ENCODE measurements around the gene CENPC. TPM values are rescaled to one million over a fixed set of nuclear protein-coding genes. Genes with fewer than 3 reads are reported as not detected.
"Not testable (repeated sequence)": the region's sequence is repeated elsewhere in the genome, so short reads cannot be mapped to it uniquely, and the experiment has no call there.

CENPC gene
- total RNA-seq, 1 donor from 2014 or later, result 32.1 TPM

DNA sequence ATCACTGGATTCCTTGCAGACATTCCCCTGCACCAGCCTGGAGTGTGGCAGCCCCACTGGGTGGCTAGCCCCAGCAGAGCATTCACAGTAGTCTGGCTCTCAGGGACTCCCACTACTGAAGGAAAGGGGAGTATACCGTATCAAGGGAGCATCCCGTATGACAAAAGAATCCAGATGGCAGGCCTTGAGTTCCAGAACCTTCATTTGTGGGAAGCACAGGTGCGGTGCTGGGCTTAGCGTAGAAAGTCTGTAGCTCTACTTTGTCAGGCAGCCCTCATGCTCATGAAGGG is 79.6 kb downstream of the CENPC start:
- Mint-ChIP-seq H3K36me3 (ENCODE audit: unreplicated experiment) (no peaks in the 10 kb centered on the region), H3K4me3 (ENCODE audit: unreplicated experiment) (no peak overlapping the region), H3K4me1 (ENCODE audit: low read depth, unreplicated experiment) (peaks cover 14% of the 10 kb centered on the region), H3K9me3 (ENCODE audit: unreplicated experiment) (peaks cover 4% of the 10 kb centered on the region), H3K27ac (ENCODE audit: unreplicated experiment) (no peak overlapping the region), H3K27me3 (ENCODE audit: unreplicated experiment) (peaks cover 4% of the 10 kb centered on the region)
- TF ChIP-seq, protein P1, sequence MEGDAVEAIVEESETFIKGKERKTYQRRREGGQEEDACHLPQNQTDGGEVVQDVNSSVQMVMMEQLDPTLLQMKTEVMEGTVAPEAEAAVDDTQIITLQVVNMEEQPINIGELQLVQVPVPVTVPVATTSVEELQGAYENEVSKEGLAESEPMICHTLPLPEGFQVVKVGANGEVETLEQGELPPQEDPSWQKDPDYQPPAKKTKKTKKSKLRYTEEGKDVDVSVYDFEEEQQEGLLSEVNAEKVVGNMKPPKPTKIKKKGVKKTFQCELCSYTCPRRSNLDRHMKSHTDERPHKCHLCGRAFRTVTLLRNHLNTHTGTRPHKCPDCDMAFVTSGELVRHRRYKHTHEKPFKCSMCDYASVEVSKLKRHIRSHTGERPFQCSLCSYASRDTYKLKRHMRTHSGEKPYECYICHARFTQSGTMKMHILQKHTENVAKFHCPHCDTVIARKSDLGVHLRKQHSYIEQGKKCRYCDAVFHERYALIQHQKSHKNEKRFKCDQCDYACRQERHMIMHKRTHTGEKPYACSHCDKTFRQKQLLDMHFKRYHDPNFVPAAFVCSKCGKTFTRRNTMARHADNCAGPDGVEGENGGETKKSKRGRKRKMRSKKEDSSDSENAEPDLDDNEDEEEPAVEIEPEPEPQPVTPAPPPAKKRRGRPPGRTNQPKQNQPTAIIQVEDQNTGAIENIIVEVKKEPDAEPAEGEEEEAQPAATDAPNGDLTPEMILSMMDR (IDR thresholded peaks at IDR 0.05; ENCODE audit: partially characterized antibody, unreplicated experiment), result no peak
- no peak for DNase-seq

DNA sequence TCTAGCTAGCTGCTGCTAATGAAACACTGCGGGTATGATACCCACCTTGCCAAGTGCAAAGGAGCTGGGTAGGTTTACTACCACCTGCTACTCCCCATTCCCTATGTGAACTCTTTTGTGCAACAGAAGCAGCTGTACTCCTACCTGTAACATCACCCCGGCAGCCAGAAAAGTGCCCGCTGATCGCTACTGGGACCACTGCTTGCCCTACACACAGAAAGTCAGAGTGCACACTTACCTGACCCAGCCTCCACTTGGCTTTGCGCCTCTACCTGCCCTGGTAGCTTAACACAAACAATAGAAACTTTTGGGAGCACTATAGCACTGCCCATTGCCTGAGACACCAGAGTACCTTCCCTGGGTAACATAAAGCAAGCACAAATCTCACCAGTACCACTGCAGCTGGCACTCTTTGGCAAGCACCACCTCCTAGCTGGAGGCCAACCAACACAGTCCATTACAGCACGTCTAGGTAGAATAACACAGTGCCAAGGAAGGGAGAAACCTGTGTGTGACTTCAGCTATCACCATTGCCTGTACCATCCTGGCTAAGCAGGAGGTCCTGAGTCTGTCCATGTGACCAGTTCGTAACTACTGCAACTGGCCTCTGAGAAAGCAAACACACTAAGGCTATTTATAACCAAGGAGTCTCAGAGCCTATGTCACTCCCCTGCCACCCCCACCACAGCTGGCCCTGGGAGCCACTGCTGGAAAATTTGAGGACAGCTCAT is 80.1 kb downstream of the CENPC start:
- peaks cover 4% of the 10 kb centered on the region for H3K9me3 Mint-ChIP-seq (ENCODE audit: unreplicated experiment)
- no peak overlapping the region for H3K4me3 Mint-ChIP-seq (ENCODE audit: unreplicated experiment)
- no peak for DNase-seq
- peaks cover 14% of the 10 kb centered on the region for H3K4me1 Mint-ChIP-seq (ENCODE audit: low read depth, unreplicated experiment)
- H3K36me3 Mint-ChIP-seq (ENCODE audit: unreplicated experiment), result no peaks in the 10 kb centered on the region
- H3K27me3 Mint-ChIP-seq (ENCODE audit: unreplicated experiment), result peaks cover 4% of the 10 kb centered on the region
- no peak overlapping the region for H3K27ac Mint-ChIP-seq (ENCODE audit: unreplicated experiment)
- TF ChIP-seq, protein P1 (IDR thresholded peaks at IDR 0.05; ENCODE audit: partially characterized antibody, unreplicated experiment), result no peak

DNA sequence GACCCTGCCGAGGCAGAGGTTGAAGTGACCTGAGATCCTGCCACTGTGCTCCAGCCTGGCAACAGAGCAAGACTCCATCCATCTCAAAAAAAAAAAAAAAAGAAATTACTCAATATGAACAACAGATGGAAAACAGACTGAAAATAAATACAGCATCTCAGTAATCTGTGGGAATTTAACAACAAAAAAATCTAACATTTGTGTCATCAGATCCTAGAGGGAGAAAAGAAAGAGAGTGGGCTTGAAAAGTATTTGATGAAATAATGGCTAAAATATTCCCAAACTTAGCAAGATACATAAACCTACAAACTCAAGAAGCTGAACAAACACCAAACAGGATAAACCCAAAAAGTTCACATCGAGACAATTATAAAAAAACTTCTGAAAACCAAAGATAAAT is 84.7 kb downstream of the CENPC start:
- Mint-ChIP-seq H3K9me3 (ENCODE audit: unreplicated experiment) (peaks cover 4% of the 10 kb centered on the region), H3K27ac (ENCODE audit: unreplicated experiment) (no peak overlapping the region), H3K4me3 (ENCODE audit: unreplicated experiment) (no peak overlapping the region), H3K4me1 (ENCODE audit: low read depth, unreplicated experiment) (peaks cover 15% of the 10 kb centered on the region), H3K36me3 (ENCODE audit: unreplicated experiment) (no peaks in the 10 kb centered on the region), H3K27me3 (ENCODE audit: unreplicated experiment) (peaks cover 2% of the 10 kb centered on the region)
- no peak for DNase-seq
- TF ChIP-seq, protein P1 (IDR thresholded peaks at IDR 0.05; ENCODE audit: partially characterized antibody, unreplicated experiment), result no peak

DNA sequence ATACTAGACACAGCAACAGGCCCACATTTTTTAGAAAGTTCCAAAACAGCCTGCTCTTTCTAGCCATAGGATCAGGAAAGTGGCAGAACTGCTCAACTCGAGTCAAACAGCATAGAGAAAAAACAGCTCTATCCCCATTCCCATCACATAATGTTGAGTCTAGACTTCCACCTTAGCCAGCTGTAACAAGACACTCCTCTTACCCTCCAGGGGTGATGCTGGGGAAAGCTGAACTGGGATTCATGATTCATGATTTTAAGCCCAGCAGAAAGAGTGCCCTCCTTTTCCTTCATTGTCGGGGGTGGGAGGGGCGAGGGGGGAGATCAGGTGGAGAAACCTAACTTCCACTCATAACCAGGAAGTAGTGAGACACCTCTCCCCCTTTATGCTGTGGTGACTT is 86.1 kb downstream of the CENPC start:
- Mint-ChIP-seq H3K9me3 (ENCODE audit: unreplicated experiment) (peaks cover 4% of the 10 kb centered on the region), H3K4me3 (ENCODE audit: unreplicated experiment) (no peak overlapping the region), H3K27me3 (ENCODE audit: unreplicated experiment) (no peaks in the 10 kb centered on the region), H3K4me1 (ENCODE audit: low read depth, unreplicated experiment) (peaks cover 14% of the 10 kb centered on the region), H3K36me3 (ENCODE audit: unreplicated experiment) (no peaks in the 10 kb centered on the region), H3K27ac (ENCODE audit: unreplicated experiment) (no peak overlapping the region)
- DNase-seq, result no peak
- TF ChIP-seq, protein P1 (IDR thresholded peaks at IDR 0.05; ENCODE audit: partially characterized antibody, unreplicated experiment), result no peak

DNA sequence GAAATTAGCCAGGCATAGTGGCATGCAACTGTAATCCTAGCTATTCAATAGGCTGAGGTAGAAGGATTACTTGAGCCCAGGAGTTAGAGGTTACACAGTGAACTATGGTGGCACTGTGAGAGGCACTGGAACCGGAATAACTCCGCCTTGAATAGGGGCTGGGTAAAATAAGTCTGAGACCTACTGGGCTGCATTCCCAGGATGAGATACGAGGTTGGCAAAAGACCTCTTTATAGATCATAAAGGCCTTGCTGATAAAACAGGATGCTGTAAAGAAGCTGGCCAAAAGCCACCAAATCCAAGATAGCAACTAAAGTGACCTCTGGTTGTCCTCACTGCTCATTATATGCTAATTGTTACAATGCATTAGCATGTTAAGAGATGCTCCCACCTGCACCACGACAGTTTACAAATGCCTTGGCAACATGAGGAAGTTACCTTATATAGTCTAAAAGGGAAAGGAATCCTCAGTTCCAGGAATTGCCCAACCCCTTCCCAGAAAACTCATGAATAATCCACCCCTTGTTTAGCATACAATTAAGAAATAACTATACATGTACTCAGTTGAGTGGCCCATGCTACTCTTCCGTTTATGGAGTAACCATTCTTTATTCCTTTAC is 88.6 kb downstream of the CENPC start:
- Mint-ChIP-seq H3K4me3 (ENCODE audit: unreplicated experiment) (no peak overlapping the region), H3K9me3 (ENCODE audit: unreplicated experiment) (no peaks in the 10 kb centered on the region), H3K27me3 (ENCODE audit: unreplicated experiment) (peaks cover 1% of the 10 kb centered on the region), H3K36me3 (ENCODE audit: unreplicated experiment) (no peaks in the 10 kb centered on the region), H3K4me1 (ENCODE audit: low read depth, unreplicated experiment) (peaks cover 1% of the 10 kb centered on the region), H3K27ac (ENCODE audit: unreplicated experiment) (no peak overlapping the region)
- TF ChIP-seq, protein P1 (IDR thresholded peaks at IDR 0.05; ENCODE audit: partially characterized antibody, unreplicated experiment), result no peak
- no peak for DNase-seq

DNA sequence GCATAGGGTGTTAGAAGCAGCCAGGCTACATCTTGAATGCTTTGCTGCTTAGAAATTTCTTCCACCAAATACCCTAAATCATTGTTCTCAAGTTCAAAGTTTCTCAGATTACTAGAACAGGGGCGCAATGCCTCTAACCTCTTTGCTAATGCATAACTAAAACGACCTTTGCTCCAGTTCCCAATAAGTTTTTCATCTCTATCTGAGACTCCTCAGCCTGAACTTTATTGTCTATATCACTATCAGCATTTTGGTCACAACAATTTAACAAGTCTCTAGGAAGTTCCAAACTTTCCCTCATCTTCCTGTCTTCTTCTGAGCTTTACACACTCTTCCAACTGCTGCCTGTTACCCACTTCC is 92.5 kb downstream of the CENPC start:
- not testable (repeated sequence) for H3K4me1 Mint-ChIP-seq (ENCODE audit: low read depth, unreplicated experiment); H3K27me3 Mint-ChIP-seq (ENCODE audit: unreplicated experiment); H3K9me3 Mint-ChIP-seq (ENCODE audit: unreplicated experiment); DNase-seq; H3K4me3 Mint-ChIP-seq (ENCODE audit: unreplicated experiment); H3K27ac Mint-ChIP-seq (ENCODE audit: unreplicated experiment); H3K36me3 Mint-ChIP-seq (ENCODE audit: unreplicated experiment)
